ENCODE measurements around the gene ATXN7L2.

DNA sequence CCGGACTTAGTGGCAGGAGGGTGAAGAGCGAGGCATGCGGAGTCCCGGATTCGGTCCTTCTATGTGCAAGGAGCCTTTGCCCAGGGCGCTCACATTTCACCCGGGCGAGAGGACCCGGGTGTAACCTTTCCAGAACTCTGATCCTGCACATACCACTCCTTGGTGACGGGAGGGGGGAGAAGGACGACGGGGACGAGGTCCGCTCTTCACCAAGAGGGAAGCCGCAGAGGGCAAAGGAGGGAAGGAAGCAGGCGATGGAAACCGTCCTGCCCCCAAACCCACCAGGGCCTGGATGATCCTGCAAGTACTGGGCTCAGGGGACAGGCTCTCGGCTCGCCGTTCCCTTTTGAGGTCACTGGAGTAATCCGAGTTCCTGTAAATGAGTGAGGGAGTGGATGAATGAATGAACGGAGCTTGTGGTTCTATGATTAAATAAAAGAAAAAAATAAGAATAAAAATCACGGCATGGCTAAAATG is 16.4 kb upstream of the ATXN7L2 start:
- TF ChIP-seq, protein P1, sequence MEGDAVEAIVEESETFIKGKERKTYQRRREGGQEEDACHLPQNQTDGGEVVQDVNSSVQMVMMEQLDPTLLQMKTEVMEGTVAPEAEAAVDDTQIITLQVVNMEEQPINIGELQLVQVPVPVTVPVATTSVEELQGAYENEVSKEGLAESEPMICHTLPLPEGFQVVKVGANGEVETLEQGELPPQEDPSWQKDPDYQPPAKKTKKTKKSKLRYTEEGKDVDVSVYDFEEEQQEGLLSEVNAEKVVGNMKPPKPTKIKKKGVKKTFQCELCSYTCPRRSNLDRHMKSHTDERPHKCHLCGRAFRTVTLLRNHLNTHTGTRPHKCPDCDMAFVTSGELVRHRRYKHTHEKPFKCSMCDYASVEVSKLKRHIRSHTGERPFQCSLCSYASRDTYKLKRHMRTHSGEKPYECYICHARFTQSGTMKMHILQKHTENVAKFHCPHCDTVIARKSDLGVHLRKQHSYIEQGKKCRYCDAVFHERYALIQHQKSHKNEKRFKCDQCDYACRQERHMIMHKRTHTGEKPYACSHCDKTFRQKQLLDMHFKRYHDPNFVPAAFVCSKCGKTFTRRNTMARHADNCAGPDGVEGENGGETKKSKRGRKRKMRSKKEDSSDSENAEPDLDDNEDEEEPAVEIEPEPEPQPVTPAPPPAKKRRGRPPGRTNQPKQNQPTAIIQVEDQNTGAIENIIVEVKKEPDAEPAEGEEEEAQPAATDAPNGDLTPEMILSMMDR (IDR thresholded peaks at IDR 0.05; ENCODE audit: low read depth, low read length, missing input control): no peak
- no peak for TF ChIP-seq RAD21 (IDR thresholded peaks at IDR 0.05)
- no peak for TF ChIP-seq SP1 (IDR thresholded peaks at IDR 0.05)
- TF ChIP-seq, protein P2, sequence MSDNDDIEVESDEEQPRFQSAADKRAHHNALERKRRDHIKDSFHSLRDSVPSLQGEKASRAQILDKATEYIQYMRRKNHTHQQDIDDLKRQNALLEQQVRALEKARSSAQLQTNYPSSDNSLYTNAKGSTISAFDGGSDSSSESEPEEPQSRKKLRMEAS (IDR thresholded peaks at IDR 0.05): no peak

All from liver (tissue), 3 donors.